SK-N-DZ (cell line): ENCODE measurements around the gene CALY.

Source experiments
- small RNA-seq, 2 experiments: library from RNA; depleted of rRNA; stranded (forward); fragments of <200 nt; gene quantifications; one replicate each; pipeline ENCODE3, GENCODE V24; 2014

Gene CALY

Small RNA genes within 50 kb of the gene (small RNA-seq; reads per million reads assigned to genes)
- gene AL360181.4 (0 to 0.04 reads per million in 2 experiments), gene BANF1P2 (0 reads per million in 2 experiments), gene MIR3944 (0.03 to 0.09 reads per million in 2 experiments)
